Erythroblast (primary cell): ENCODE data around the gene MRRF.
"Not testable (repeated sequence)": the region's sequence is repeated elsewhere in the genome, so short reads cannot be mapped to it uniquely, and the experiment has no call there.

ENCODE experiments used
- DNase-seq, 2 experiments: peaks; one replicate each; lab custom pipeline; 2025; lab: John Stamatoyannopoulos, UW
- GATA1 ChIP-seq: IDR thresholded peaks from 2 replicates; pipeline ENCODE4 v1.6.1; 2011; ENCODE audit warnings: low read depth, mild to moderate bottlenecking, control low read depth, low read length, moderate library complexity
- POLR2A ChIP-seq: IDR thresholded peaks from 2 replicates; pipeline ENCODE4 v1.6.1; 2011; ENCODE audit warnings: mild to moderate bottlenecking, low read length

MRRF gene

GRCh38 chr9:122320413-122320881, 55.8 kb downstream of the MRRF start:
- no peak for TF ChIP-seq GATA1
- TF ChIP-seq POLR2A: no peak
- DNase-seq: no peak

- TF ChIP-seq POLR2A (no peak), GATA1 (no peak)
- DNase-seq: no peak
Measured at GRCh38 chr9:122322553-122322952, 57.9 kb downstream of the MRRF start.

DNA sequence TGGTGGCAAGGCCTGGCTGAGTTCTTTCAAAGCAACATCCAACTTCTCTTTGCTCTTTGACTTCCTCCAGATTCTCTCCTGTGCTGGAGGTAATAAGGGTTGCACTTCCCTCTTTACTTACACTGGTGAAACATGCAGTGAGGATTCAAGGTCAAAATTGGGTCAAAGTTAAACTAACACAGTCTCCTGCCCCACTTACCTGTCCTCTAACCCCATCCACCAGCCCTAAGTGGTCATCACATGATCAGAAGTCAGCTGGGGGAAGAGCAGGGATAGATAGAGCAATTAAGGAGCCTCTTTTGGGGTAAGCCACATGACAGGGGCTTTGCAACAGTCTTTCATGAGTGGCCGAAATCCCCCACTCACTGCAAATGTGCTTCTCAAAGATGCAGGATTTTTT, 60.0 kb downstream of the MRRF start:
- DNase-seq: not testable (repeated sequence)

GRCh38 chr9:122325124-122325523, 60.4 kb downstream of the MRRF start:
- no peak for TF ChIP-seq POLR2A
- TF ChIP-seq GATA1: no peak
- peak in 1 of 2 experiments; percentile 57 for DNase-seq

DNA sequence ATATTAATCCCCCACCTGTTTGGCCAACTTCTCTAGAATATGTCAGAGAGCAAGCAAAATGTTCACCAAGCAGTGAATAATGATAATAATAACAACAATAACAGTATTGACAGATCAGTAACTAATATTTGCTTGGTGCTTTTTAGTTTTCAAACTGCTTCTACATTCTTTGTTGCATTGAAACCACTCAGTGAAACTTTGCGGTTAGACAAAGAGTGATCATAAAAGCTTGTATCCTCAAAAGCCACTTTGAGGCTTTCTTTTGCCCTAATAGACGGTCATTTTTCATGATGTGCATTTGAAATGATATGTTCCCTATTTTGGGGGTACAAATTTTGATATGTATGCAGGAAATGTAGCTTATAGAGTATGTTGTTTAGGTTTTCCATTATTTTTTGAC, 62.5 kb downstream of the MRRF start:
- DNase-seq: no peak
- no peak for TF ChIP-seq POLR2A

DNA sequence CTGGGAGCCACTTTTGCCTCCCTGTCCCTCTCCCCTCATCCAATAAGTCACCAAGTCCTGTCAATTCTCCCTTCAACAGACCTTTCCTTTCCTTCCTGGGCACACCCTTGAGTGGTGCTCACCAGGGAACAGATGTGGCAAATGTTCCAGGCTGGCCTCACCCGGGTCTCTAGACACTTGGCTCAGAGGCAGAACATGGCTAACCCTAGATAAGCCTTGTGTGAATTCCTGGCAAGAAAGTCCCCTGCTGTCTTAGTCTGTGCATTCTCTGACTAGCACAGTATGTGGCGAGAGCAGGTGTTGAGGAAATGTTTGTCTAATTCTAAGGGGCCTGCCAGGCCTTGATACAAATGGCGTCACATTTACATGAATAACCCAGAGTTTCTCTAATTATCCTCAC, 64.9 kb downstream of the MRRF start:
- TF ChIP-seq GATA1 (no peak), POLR2A (peak; percentile 38)
- peak; percentile 67 to 69 for DNase-seq

GRCh38 chr9:122330466-122330865, 65.8 kb downstream of the MRRF start:
- DNase-seq: not testable (repeated sequence)

DNA sequence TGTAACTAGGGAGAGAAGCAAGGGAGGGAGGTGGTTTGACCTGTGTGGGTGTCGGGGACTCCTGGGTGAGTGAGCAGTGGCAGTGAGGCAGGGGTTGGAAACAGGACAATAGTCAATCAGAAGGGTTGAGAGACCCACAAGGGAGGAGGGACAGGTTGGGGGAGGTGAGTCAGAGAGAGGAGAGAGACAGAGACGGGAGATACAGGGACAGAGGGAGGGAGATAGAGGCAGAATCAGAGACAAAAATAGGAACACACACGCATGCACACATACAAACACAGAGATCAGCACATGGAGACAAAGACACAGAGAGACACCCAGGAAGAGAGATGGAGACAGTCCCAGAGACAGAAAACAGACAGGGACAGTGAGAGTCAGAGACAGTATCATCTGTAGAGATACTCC, 66.8 kb downstream of the MRRF start:
- DNase-seq: peak; percentile 66 to 76
- no peak for TF ChIP-seq GATA1
- no peak for TF ChIP-seq POLR2A

DNA sequence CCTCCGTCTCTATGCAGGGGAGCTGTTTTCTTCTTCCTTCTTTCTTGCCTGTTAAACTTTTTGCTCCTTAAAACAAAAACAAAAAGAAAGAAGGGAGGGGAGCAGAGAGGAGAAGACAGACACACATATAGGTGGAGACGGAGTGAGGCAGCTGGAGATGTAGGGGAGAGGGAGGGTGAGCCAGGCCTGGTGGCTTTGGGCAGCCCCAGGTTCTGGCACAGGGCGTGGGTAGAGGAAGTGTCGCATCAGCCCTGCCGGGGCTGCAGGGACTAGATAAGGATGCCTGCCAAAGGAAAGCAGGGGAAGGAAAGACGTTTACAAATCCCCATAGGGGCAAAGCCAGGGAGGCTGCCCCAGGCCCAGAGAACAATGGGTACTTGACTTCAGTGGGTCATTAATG, 67.4 kb downstream of the MRRF start:
- TF ChIP-seq POLR2A (peak; percentile 90), GATA1 (peak; percentile 67)
- DNase-seq: peak; percentile 97 to 98

DNA sequence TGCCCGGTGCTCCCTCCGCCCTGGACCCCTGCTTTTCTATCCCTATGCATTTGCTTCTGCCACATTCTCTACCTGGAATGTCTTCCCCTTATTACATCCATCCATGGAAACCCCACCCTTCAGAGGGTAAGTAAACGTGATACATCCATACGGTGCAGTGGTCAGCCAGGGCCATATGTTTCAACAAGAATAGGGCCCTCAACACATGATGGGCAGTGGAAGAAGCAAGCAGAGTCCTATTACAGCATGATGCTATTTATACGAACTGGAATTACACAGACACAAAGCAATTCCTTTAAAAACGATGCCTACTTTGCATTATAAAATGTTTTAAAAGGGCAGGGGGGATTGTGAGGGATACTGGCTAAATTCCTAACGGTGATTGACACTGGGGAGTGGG, 68.0 kb downstream of the MRRF start:
- peak in 1 of 2 experiments; percentile 63 for DNase-seq
- no peak for TF ChIP-seq GATA1
- no peak for TF ChIP-seq POLR2A

DNA sequence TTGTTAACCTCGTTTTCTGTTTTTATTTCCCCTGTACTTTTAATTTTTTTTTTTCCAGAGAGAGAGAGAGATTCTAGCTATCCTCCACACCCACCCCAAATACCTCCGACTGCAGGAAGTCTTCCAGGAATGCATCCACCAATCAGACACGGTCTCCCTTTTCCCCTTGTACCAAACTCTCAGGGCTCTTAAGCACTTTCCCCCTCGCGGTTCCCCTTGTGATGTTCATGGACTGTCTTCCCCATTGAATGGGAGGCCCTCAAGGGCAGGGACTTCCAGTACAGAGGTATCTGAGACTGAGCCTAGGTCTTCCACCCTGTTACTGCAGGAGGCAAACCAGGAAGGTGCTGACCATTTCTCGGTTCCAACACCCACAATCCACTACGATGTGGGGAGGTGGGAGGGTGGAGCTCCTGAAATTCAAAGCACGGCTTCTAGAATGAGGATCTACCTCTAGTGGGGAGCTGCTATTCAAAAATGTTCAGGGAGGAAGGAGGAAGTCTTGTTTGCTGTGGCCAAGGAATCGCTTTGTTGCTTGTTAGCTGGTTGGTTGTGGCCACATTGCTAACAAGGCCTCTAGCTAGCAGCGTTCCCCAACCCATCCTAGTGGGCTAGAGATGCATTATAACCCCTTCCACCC, 68.6 kb downstream of the MRRF start:
- no peak for TF ChIP-seq GATA1
- no peak for TF ChIP-seq POLR2A
- peak in 1 of 2 experiments; percentile 31 for DNase-seq

- DNase-seq: no peak
- TF ChIP-seq GATA1: no peak
- TF ChIP-seq POLR2A: no peak
Measured at GRCh38 chr9:122334916-122335315, 70.2 kb downstream of the MRRF start.

- no peak for TF ChIP-seq GATA1
- no peak for TF ChIP-seq POLR2A
- DNase-seq: no peak
Measured at GRCh38 chr9:122336189-122336588, 71.5 kb downstream of the MRRF start.

GRCh38 chr9:122336866-122337555, 72.3 kb downstream of the MRRF start:
- DNase-seq: no peak
- TF ChIP-seq POLR2A (no peak), GATA1 (no peak)

DNA sequence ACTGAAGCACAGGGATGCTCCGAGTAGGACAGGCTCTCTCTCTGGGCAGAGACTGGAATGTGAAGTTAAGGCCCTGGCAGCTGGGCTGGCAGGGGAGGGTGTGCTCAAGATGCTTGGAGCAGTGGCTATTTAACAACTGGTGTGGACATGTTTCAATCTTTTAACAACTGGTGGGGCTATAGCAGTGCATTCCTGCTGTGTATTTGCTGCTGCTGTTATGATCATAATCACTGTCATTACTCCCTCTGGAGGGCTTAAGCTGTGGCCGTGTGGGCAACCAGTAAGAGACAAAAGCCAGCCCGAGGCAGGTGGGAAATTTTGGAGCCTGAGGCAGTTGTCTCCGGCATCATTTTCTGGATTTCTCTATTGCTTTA, 72.9 kb downstream of the MRRF start:
- TF ChIP-seq GATA1 (no peak), POLR2A (no peak)

More for the DNA sequence above, 72.9 kb downstream of the MRRF start:
- no peak for DNase-seq
